GM23338 (cell line): Measurements from ENCODE around the gene SLC26A1. TPM values are rescaled to one million over a fixed set of nuclear protein-coding genes. Genes with fewer than 3 reads are reported as not detected.
A peak's percentile ranks its signal among the peaks of the same experiment; 100 is the strongest.

Experiments used
- ATAC-seq: fragments of 200-7000 bp; cut with Tn5 transposase; 3 replicates; pipeline ENCODE4 v1.9.1; 2020
- DNase-seq: peaks from one replicate; pipeline ENCODE4 v3.0.0-alpha.2; 2015; ENCODE audit warnings: low spot score
- H2AFZ ChIP-seq: fragments of 200-600 bp; sonication (generic); 2 replicates; pipeline ENCODE4 v1.8.0; 2016; ENCODE audit warnings: antibody characterized with exemption, mild to moderate bottlenecking, moderate library complexity
- H3F3A ChIP-seq: fragments of 200-600 bp; sonication (generic); replicated peaks from 2 replicates; pipeline ENCODE4 v1.8.0; 2017; ENCODE audit warnings: antibody characterized with exemption, mixed run types, low read depth
- H3K27ac ChIP-seq: fragments of 200-600 bp; sonication (generic); 2 replicates; pipeline ENCODE4 v1.6.1; 2016; ENCODE audit warnings: low read depth
- H3K27me3 ChIP-seq: fragments of 200-600 bp; sonication (generic); 2 replicates; pipeline ENCODE4 v1.8.0; 2016; ENCODE audit warnings: mild to moderate bottlenecking, mixed run types, moderate library complexity; ENCODE audit not compliant: insufficient read depth
- H3K36me3 ChIP-seq: fragments of 200-600 bp; sonication (generic); 2 replicates; pipeline ENCODE4 v1.8.0; 2016; ENCODE audit warnings: mild to moderate bottlenecking; ENCODE audit not compliant: insufficient read depth
- H3K4me1 ChIP-seq: fragments of 200-600 bp; sonication (generic); 2 replicates; pipeline ENCODE4 v1.8.0; 2016; ENCODE audit warnings: mild to moderate bottlenecking, moderate library complexity; ENCODE audit not compliant: insufficient read depth
- H3K4me2 ChIP-seq: fragments of 200-600 bp; sonication (generic); 2 replicates; pipeline ENCODE4 v1.7.1; 2017; ENCODE audit warnings: mixed run types
- H3K4me3 ChIP-seq: fragments of 200-600 bp; sonication (generic); 2 replicates; pipeline ENCODE4 v1.6.1; 2016; ENCODE audit warnings: mixed run types
- H3K79me2 ChIP-seq: fragments of 200-600 bp; sonication (generic); replicated peaks from 2 replicates; pipeline ENCODE4 v1.8.0; 2017; ENCODE audit warnings: mild to moderate bottlenecking; ENCODE audit not compliant: insufficient read depth
- H3K9me2 ChIP-seq: fragments of 200-600 bp; sonication (generic); 2 replicates; pipeline ENCODE4 v1.8.0; 2017; ENCODE audit not compliant: insufficient read depth
- H4K20me1 ChIP-seq: fragments of 200-600 bp; sonication (generic); replicated peaks from 2 replicates; pipeline ENCODE4 v1.8.0; 2017; ENCODE audit warnings: mild to moderate bottlenecking; ENCODE audit not compliant: insufficient read depth
- H3K27ac Mint-ChIP-seq: 2 replicates; pipeline ENCODE4 v1.8.0; 2020; ENCODE audit warnings: inconsistent platforms, mild to moderate bottlenecking, moderate library complexity, mixed read lengths
- H3K27me3 Mint-ChIP-seq: 3 replicates; pipeline ENCODE4 v1.8.0; 2022; ENCODE audit warnings: low read depth, mild to moderate bottlenecking, moderate library complexity, mixed read lengths, inconsistent platforms; ENCODE audit not compliant: insufficient read depth, poor library complexity
- H3K36me3 Mint-ChIP-seq: 3 replicates; pipeline ENCODE4 v1.8.0; 2021; ENCODE audit warnings: low read depth, mild to moderate bottlenecking, inconsistent platforms, moderate library complexity, mixed read lengths
- H3K4me1 Mint-ChIP-seq: 3 replicates; pipeline ENCODE4 v1.8.0; 2020; ENCODE audit warnings: mild to moderate bottlenecking, inconsistent platforms, mixed read lengths
- H3K4me3 Mint-ChIP-seq: 3 replicates; pipeline ENCODE4 v1.8.0; 2021; ENCODE audit warnings: moderate library complexity, mild to moderate bottlenecking, inconsistent platforms, mixed read lengths
- H3K9me3 Mint-ChIP-seq: 3 replicates; pipeline ENCODE4 v1.8.0; 2020; ENCODE audit warnings: moderate library complexity, mild to moderate bottlenecking, inconsistent platforms, mixed read lengths
- CREB1 ChIP-seq: fragments of 250-450 bp; sonication (Bioruptor Pico); IDR thresholded peaks from 2 replicates; pipeline ENCODE4 v1.5.0; 2020; ENCODE audit warnings: low read depth, mild to moderate bottlenecking, moderate library complexity
- EZH2 ChIP-seq: fragments of 200-600 bp; sonication (generic); IDR thresholded peaks from one replicate; pipeline ENCODE4 v1.8.0; 2017; ENCODE audit warnings: antibody characterized with exemption, mild to moderate bottlenecking, low read depth; ENCODE audit not compliant: unreplicated experiment
- EZH2phosphoT487 ChIP-seq: fragments of 200-600 bp; sonication (generic); IDR thresholded peaks from one replicate; pipeline ENCODE4 v1.8.1; 2018; ENCODE audit warnings: antibody characterized with exemption; ENCODE audit not compliant: unreplicated experiment
- JUNB ChIP-seq: IDR thresholded peaks from one replicate; pipeline ENCODE4 v1.6.1; 2016; ENCODE audit warnings: antibody characterized with exemption; ENCODE audit not compliant: unreplicated experiment
- NANOG ChIP-seq: IDR thresholded peaks from 2 replicates; pipeline ENCODE4 v1.6.1; 2016; ENCODE audit warnings: antibody characterized with exemption, borderline replicate concordance
- POLR2AphosphoS5 ChIP-seq: IDR thresholded peaks from 2 replicates; pipeline ENCODE4 v1.6.1; 2016; ENCODE audit warnings: antibody characterized with exemption, low read depth
- REST ChIP-seq: IDR thresholded peaks from one replicate; pipeline ENCODE4 v1.6.1; 2018; ENCODE audit warnings: antibody characterized with exemption; ENCODE audit not compliant: unreplicated experiment
- STAT1 ChIP-seq: IDR thresholded peaks from one replicate; pipeline ENCODE4 v1.6.1; 2016; ENCODE audit warnings: antibody characterized with exemption; ENCODE audit not compliant: unreplicated experiment
- ZNF114 ChIP-seq: fragments of 250-450 bp; sonication (Bioruptor Pico); IDR thresholded peaks from 2 replicates; pipeline ENCODE4 v1.5.0; 2020; ENCODE audit warnings: mild to moderate bottlenecking, moderate library complexity
- ZNF331 ChIP-seq: fragments of 250-450 bp; sonication (Bioruptor Pico); IDR thresholded peaks from 2 replicates; pipeline ENCODE4 v1.5.0; 2020; ENCODE audit warnings: low read depth, mild to moderate bottlenecking, moderate library complexity
- ZNF462 ChIP-seq: fragments of 250-450 bp; sonication (Bioruptor Pico); IDR thresholded peaks from 2 replicates; pipeline ENCODE4 v1.5.0; 2020; ENCODE audit warnings: mild to moderate bottlenecking, moderate library complexity
- polyA plus RNA-seq: library from polyadenylated mRNA; unstranded; fragments of >200 nt; fragmentation: Nextera tagmentation; extraction: Ambion mirVana; gene quantifications from 2 replicates; pipeline ENCODE4 v1.2.1, GENCODE V29; 2016
- total RNA-seq: library from RNA; depleted of rRNA; stranded (reverse); fragments of >200 nt; shearing (Covaris generic); gene quantifications from 2 replicates; pipeline ENCODE4 v1.2.3, GENCODE V29; 2014
- TF ChIP-seq, protein P1 (sequence below), 2 experiments: fragments of 200-600 bp in 1 of 2; sonication (generic) in 1 of 2; conservative IDR thresholded peaks; 2 replicates each; pipeline versions ENCODE4 v1.5.1 to v1.6.1; 2016 to 2017; ENCODE audit warnings: antibody characterized with exemption in 2 of 2, low read depth in 2 of 2, mild to moderate bottlenecking in 2 of 2, moderate library complexity in 1 of 2
- TF ChIP-seq, protein P2 (sequence below): IDR thresholded peaks from 2 replicates; pipeline ENCODE4 v1.6.1; 2016; ENCODE audit warnings: antibody characterized with exemption

The SLC26A1 gene
- total and polyA plus RNA-seq, 2 experiments from 2014 or later: 0.10 to 0.27 TPM

DNA sequence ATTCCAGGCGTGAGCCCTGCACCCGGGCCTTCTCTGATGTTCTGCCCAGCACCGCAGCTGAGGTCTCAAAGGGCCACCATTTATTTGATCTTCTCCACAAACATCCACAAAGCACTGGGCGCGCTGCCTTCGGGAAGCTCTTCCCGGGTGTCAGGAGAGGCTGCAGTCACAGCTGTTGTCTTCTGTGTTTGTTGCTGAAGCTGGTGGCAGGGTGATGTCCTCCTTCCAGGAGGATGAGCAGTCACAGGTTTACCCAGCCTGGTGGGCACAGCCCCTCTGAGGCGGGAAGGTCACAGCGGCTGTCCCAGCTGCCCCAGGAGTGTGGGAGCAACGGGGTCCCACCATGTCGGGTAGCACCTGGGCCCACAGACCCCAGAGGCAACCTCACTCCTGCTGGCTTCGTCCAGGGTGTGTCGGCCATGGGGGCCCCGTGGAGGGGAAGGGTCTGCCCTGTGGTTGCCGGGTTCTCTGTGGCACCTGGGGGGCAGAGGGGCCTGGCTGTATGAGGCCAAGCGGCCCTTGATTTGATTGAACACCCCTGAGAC is 45.8 kb upstream of the SLC26A1 start:
- Histone ChIP-seq H3K27ac (no peak overlapping the region), H3K9me2 (no peaks in the 10 kb centered on the region), H3K36me3 (no peaks in the 10 kb centered on the region), H2AFZ (0 out of 2 replicates have a peak overlapping the region, but pooled peaks have one; percentile 69), H3K27me3 (no peaks in the 10 kb centered on the region), H3F3A (no peaks in the 10 kb centered on the region), H3K79me2 (no peaks in the 10 kb centered on the region), H3K4me1 (no peaks in the 10 kb centered on the region), H3K4me2 (no peak overlapping the region), H4K20me1 (no peaks in the 10 kb centered on the region), H3K4me3 (no peak overlapping the region)
- ATAC-seq: no peak
- H3K27me3 Mint-ChIP-seq: peaks cover 11% of the 10 kb centered on the region
- DNase-seq: no peak
- H3K4me1 Mint-ChIP-seq: peaks cover 11% of the 10 kb centered on the region
- no peak for TF ChIP-seq ZNF462 (CRISPR knock-in tag)
- no peak for TF ChIP-seq STAT1
- no peak for TF ChIP-seq REST
- no peak for TF ChIP-seq EZH2phosphoT487
- TF ChIP-seq, protein P1, sequence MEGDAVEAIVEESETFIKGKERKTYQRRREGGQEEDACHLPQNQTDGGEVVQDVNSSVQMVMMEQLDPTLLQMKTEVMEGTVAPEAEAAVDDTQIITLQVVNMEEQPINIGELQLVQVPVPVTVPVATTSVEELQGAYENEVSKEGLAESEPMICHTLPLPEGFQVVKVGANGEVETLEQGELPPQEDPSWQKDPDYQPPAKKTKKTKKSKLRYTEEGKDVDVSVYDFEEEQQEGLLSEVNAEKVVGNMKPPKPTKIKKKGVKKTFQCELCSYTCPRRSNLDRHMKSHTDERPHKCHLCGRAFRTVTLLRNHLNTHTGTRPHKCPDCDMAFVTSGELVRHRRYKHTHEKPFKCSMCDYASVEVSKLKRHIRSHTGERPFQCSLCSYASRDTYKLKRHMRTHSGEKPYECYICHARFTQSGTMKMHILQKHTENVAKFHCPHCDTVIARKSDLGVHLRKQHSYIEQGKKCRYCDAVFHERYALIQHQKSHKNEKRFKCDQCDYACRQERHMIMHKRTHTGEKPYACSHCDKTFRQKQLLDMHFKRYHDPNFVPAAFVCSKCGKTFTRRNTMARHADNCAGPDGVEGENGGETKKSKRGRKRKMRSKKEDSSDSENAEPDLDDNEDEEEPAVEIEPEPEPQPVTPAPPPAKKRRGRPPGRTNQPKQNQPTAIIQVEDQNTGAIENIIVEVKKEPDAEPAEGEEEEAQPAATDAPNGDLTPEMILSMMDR (conservative IDR thresholded peaks at IDR 0.05; ENCODE audit: low read depth in 2 of 2): no peak
- TF ChIP-seq NANOG: no peak
- no peak for TF ChIP-seq ZNF331 (CRISPR knock-in tag)
- no peak for TF ChIP-seq POLR2AphosphoS5
- no peak for TF ChIP-seq ZNF114 (CRISPR knock-in tag)
- TF ChIP-seq EZH2: no peak
- TF ChIP-seq JUNB: no peak
- no peak for TF ChIP-seq CREB1 (CRISPR knock-in tag)
- TF ChIP-seq, protein P2, sequence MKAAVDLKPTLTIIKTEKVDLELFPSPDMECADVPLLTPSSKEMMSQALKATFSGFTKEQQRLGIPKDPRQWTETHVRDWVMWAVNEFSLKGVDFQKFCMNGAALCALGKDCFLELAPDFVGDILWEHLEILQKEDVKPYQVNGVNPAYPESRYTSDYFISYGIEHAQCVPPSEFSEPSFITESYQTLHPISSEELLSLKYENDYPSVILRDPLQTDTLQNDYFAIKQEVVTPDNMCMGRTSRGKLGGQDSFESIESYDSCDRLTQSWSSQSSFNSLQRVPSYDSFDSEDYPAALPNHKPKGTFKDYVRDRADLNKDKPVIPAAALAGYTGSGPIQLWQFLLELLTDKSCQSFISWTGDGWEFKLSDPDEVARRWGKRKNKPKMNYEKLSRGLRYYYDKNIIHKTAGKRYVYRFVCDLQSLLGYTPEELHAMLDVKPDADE: no peak
- no peaks in the 10 kb centered on the region for H3K36me3 Mint-ChIP-seq
- H3K4me3 Mint-ChIP-seq: no peak overlapping the region
- H3K9me3 Mint-ChIP-seq: no peaks in the 10 kb centered on the region
- H3K27ac Mint-ChIP-seq: no peak overlapping the region
